GM12892 (cell line): ENCODE results near the gene SELENOP.
"Not testable (repeated sequence)": the region's sequence is repeated elsewhere in the genome, so short reads cannot be mapped to it uniquely, and the experiment has no call there.

Experiments used
- POLR2A ChIP-seq: IDR thresholded peaks from 2 replicates; pipeline ENCODE4 v1.6.1; 2011; ENCODE audit warnings: low read depth, low read length, control low read depth
- POLR2AphosphoS5 ChIP-seq: IDR thresholded peaks from 2 replicates; pipeline ENCODE4 v1.6.1; 2011; ENCODE audit warnings: low read depth, low read length, control low read depth
- TAF1 ChIP-seq: IDR thresholded peaks from 2 replicates; pipeline ENCODE4 v1.6.1; 2011; ENCODE audit warnings: low read depth, mild to moderate bottlenecking, control low read depth, low read length, borderline replicate concordance

- not testable (repeated sequence) for TF ChIP-seq POLR2A, POLR2AphosphoS5, TAF1
Observed at GRCh38 chr5:42844408-42844807, 32.7 kb upstream of the SELENOP start.
